ENCODE data around the gene HSPB7.

Gene HSPB7

DNA sequence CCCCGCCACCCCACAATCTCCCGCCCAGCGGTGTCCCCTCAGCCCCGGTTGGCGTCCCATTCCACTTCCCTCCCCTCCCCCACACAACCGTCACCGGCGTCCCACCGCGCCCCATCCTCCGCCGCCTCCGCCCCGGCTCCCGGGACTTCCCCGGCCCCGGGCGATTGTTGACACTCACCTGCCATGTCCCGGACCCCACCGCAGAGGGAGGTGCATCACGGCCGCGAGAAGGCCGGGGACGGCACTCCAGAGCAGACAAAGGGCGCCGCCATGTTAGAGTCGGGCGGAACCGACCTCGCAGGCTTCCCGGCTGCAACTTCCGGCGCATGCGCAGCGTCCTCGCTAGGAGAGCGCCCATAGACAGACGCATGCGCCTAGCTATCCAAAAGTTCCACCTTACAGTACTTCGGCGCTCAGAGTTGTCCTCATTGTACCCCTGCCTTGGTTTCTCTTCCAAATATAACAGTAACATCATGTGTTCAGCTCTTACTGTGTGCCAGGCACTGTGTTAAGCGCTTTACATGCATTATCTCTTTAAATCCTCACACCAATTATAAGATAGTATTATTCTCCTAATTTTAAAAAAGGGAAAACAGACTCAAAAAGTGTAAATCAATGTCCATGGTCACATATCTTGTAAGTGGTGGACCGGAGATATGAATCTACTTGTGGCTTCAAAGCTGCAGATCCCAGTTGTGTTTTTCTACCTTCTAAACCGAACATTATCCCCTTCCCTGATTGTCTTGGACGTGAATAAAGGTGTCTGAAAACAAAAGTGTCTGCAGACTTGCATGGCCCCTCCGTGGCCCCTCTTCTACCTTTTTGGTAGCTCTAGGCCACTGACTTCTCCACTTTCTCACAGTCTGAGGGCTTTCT lies 41.8 kb downstream of the HSPB7 start, which contains the start of gene ZBTB17:
Gene ZBTB17, minus strand, starts transcription at position 297 of the 876 bp plus-strand sequence. CDS start 27,606 bp downstream, outside the sequence.
- Mint-ChIP-seq H3K4me1 (peaks cover 22% of the 10 kb centered on the region), H3K9me3 (peaks cover 4% of the 10 kb centered on the region), H3K4me3 (peak within 1 kb of the TSS; percentile 98), H3K27me3 (no peaks in the 10 kb centered on the region), H3K36me3 (peaks cover 17% of the 10 kb centered on the region), H3K27ac (peak within 1 kb of the TSS; percentile 98)
- ATAC-seq (ENCODE audit: low read depth) (peak; percentile 82), DNase-seq (ENCODE audit: low spot score in 2 of 2) (peak; percentile 94 to 98)

DNA sequence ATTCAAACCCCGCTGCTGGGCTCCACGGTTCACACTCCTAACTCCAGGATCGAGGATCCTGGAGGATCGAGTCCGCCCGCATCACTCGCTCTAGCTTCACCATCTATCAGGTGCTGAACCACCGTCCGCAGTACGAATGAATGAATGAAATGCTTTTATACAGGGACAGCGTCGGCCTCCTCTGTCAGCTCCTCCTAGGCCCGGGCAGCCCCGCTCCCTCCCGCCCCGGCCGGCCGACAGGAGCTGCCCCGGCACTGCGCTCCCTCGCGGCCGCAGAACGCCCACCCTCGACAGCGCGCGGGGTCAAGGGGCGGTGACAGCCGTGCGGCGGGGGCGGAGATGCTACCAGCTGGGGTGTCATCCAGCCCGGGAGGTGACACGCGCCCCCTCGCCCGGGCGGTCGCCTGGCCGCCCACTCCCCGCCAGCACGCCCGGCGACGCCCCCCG lies 42.5 kb downstream of the HSPB7 start:
- peak overlapping the region; percentile 98 for H3K4me3 Mint-ChIP-seq
- H3K4me1 Mint-ChIP-seq: peaks cover 22% of the 10 kb centered on the region
- peak; percentile 54 for ATAC-seq (ENCODE audit: low read depth)
- H3K27me3 Mint-ChIP-seq: no peaks in the 10 kb centered on the region
- H3K36me3 Mint-ChIP-seq: peaks cover 17% of the 10 kb centered on the region
- peak overlapping the region; percentile 98 for H3K27ac Mint-ChIP-seq
- DNase-seq (ENCODE audit: low spot score in 2 of 2): no peak
- H3K9me3 Mint-ChIP-seq: peaks cover 4% of the 10 kb centered on the region

DNA sequence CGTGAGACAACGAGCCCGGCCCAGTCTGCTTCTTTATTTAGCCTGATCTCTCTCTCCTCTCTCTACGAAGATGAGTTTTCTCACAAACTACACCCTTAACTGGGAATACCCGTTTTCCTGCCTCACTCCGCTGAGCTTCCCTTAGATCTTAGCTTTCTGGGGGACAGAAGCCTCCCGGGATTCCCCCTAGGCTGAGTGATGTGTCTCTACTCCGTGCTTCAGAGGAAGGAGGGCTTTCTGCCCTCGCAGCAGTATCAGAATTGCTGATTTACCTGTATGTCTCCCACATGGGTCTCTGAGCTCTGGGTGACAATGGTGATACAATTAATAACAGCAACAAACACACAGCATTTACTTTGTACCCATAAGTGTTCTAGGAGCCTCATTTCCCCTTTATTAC lies 43.0 kb downstream of the HSPB7 start:
- peaks cover 4% of the 10 kb centered on the region for H3K9me3 Mint-ChIP-seq
- H3K4me1 Mint-ChIP-seq: peaks cover 22% of the 10 kb centered on the region
- peak overlapping the region; percentile 98 for H3K4me3 Mint-ChIP-seq
- ATAC-seq (ENCODE audit: low read depth) (peak; percentile 27), DNase-seq (ENCODE audit: low spot score in 2 of 2) (no peak)
- no peaks in the 10 kb centered on the region for H3K27me3 Mint-ChIP-seq
- H3K27ac Mint-ChIP-seq: peak overlapping the region; percentile 98
- H3K36me3 Mint-ChIP-seq: peaks cover 22% of the 10 kb centered on the region

DNA sequence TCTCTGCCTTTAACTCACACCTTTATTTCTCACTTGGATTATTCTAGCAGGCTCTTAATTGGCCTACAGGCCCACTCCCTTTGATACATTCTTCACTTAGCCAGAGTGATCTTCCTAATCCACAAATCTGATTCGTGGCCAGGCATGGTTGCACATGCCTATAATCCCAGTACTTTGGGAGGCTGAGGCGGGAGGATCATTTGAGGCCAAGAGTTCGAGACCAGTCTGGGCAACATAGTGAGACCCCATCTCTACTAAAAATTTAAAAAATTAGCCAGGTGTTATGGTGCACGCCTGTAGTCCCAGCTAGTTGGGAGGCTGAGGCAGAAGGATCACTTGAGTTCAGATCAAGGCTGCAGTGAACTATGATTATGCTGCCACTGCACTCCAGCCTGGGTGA lies 44.1 kb downstream of the HSPB7 start:
- H3K27ac Mint-ChIP-seq: peak overlapping the region; percentile 76
- peaks cover 4% of the 10 kb centered on the region for H3K9me3 Mint-ChIP-seq
- H3K36me3 Mint-ChIP-seq: peaks cover 24% of the 10 kb centered on the region
- ATAC-seq (ENCODE audit: low read depth) (no peak), DNase-seq (ENCODE audit: low spot score in 2 of 2) (no peak)
- no peak overlapping the region for H3K4me3 Mint-ChIP-seq
- peaks cover 22% of the 10 kb centered on the region for H3K4me1 Mint-ChIP-seq
- no peaks in the 10 kb centered on the region for H3K27me3 Mint-ChIP-seq

DNA sequence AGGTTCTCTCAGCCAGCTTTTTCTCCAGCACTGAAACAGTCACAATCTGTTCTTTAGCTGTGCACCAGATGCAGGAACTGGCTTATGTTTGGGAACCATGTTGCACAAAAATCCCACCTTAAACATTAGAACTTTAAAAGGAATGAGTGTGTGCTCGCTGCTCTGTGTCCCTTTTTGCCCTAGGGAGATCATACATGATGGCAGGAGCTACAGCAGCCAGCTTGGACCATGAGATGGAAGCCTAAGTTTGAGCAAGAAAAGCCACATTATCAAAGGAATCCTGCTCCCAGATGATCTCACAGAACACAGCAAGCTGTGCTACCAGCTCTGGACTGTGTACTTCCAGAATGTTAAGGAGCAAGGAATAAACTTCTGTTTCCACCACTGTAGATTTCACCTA lies 45.4 kb downstream of the HSPB7 start:
- DNase-seq (ENCODE audit: low spot score in 2 of 2) (no peak), ATAC-seq (ENCODE audit: low read depth) (no peak)
- Mint-ChIP-seq H3K36me3 (peaks cover 26% of the 10 kb centered on the region), H3K27me3 (no peaks in the 10 kb centered on the region), H3K9me3 (peaks cover 4% of the 10 kb centered on the region), H3K27ac (no peak overlapping the region), H3K4me1 (peaks cover 30% of the 10 kb centered on the region), H3K4me3 (no peak overlapping the region)

DNA sequence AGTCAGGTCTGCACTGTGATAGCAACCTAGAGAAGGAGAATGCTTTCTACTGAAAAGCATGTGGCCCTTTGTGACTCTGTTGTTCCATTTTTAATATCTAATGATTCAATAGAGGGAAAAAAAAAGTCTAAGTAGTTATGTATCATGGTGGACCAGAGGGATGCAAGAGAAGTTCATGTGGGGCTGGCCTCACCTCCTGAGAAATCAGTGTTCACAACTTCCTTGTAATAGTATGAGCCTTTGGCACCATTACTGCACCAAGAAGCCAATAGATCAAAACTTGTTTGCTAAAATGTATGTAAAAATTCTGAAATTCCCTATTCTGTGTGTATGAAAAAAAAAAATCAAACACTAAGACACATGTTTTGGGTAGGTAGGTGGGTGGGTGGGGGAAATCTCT lies 46.9 kb downstream of the HSPB7 start:
- H3K27ac Mint-ChIP-seq: no peak overlapping the region
- DNase-seq (ENCODE audit: low spot score in 2 of 2): no peak

DNA sequence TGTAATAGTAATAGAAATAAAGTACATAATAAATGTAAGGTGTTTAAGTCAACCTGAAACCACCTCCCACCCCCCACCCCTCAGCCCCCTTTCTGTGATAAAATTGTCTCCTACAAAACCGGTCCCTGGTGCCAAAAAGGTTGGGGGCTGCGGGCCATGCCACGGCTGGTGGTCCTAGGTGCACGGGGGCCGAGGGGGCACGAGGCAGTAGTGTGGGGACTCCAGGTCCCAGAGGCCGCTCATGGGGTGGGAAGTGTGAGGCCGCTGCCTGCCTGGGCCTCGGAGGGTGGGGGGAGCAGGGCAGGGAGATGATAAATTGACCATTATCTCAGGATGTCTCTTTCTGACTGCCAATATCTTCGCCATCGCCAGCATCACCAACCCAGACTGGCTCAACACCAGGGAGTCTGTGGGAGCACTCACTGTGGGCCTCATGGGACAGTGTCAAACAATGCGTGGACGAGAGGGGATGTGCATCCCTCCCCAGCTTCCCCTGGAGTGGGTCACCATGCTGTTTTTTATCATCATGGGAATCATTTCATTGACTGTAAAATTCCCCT lies 48.4 kb downstream of the HSPB7 start:
- DNase-seq (ENCODE audit: low spot score in 2 of 2) (no peak), ATAC-seq (ENCODE audit: low read depth) (no peak)
- Mint-ChIP-seq H3K4me3 (no peak overlapping the region), H3K4me1 (peaks cover 39% of the 10 kb centered on the region), H3K36me3 (peaks cover 24% of the 10 kb centered on the region), H3K27ac (peak overlapping the region; percentile 45), H3K9me3 (no peaks in the 10 kb centered on the region), H3K27me3 (no peaks in the 10 kb centered on the region)

More for the DNA sequence above, 46.9 kb downstream of the HSPB7 start:
- Mint-ChIP-seq H3K36me3 (peaks cover 26% of the 10 kb centered on the region), H3K27me3 (no peaks in the 10 kb centered on the region), H3K4me3 (no peak overlapping the region), H3K9me3 (no peaks in the 10 kb centered on the region), H3K4me1 (peaks cover 34% of the 10 kb centered on the region)
- ATAC-seq (ENCODE audit: low read depth): no peak

DNA sequence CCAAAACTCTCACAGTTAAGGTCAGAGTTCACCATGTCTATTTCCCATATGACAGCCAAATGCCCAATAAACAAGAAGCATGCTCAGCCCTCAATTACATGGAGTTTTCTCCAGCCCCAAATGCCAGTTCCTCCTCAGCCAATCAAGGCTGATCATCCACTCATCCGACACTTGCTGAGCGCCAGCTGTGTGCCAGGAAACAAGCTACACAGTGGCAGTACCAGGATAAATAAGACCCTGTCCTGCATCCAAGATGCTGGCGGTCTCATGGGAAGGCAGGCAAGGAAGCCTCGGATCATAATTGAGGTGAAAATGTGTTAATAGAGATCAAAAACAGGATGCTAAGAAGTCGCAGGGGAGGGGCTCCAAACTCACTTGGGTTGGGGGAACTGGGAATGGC lies 49.7 kb downstream of the HSPB7 start:
- Mint-ChIP-seq H3K4me3 (no peak overlapping the region), H3K27ac (peak overlapping the region; percentile 89), H3K27me3 (no peaks in the 10 kb centered on the region), H3K36me3 (peaks cover 19% of the 10 kb centered on the region), H3K4me1 (peaks cover 39% of the 10 kb centered on the region), H3K9me3 (no peaks in the 10 kb centered on the region)
- no peak for ATAC-seq (ENCODE audit: low read depth)
- no peak for DNase-seq (ENCODE audit: low spot score in 2 of 2)

DNA sequence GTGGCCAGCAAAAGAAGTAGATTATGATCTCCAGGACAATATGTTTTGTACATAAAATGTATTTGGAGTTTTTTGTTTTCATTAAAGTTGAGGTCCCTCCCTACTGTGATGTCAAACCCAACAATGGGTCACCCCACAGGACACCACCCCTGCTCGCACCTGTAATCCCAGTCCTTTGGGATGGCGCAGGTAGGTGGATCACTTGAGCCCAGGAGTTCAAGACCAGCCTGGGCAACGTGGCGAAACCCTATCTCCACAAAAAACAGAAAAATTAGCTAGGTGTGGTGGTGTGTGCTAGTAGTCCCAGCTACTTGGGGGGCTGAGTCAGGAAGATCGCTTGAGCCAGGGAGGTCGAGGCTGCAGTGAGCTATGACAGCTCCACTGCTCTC lies 50.9 kb downstream of the HSPB7 start:
- Mint-ChIP-seq H3K4me3 (peak overlapping the region; percentile 17), H3K27me3 (no peaks in the 10 kb centered on the region), H3K9me3 (no peaks in the 10 kb centered on the region), H3K4me1 (peaks cover 43% of the 10 kb centered on the region), H3K27ac (peak overlapping the region; percentile 89), H3K36me3 (peaks cover 11% of the 10 kb centered on the region)
- DNase-seq (ENCODE audit: low spot score in 2 of 2): no peak
- ATAC-seq (ENCODE audit: low read depth): no peak

DNA sequence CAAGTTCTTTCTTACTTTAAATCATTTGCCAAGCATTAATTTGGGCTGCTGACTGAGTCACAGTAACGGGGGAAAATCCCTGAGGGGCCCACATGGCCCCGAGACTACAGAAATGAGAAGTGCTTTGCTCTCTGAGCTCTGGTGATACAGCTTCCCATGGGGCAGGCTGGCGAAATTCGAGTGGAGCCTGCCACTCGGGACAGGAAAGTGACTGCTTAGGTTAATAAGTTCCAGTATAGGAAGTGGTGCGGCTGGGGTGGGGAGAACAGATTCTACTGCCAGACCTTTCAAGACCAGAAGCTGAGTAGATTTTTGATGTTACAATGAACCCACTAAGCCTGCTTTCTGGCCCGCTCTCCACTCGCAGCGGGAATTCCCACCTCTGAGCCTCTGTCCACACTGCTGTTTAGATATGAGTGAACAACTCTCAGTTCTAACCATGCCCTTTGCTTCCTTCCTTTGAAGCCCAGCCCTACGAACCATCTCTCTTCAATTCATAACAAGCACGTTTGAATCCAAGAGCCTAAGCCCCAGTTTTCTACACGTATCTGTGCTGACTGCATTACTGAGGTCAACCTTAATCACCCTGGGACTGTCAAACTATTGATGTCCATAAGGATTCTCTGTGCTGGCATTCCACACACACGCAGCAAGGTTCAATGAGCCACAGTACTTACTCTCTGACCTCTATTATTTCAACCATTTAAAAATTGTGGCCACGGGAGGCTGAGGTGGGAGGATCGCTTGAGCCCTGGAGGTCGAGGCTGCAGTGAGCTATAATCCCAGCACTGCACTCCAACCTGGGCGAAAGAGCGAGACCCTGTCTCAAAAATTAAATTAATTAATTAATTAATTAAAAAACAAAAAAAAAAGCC lies 51.5 kb downstream of the HSPB7 start:
- peaks cover 46% of the 10 kb centered on the region for H3K4me1 Mint-ChIP-seq
- H3K9me3 Mint-ChIP-seq: no peaks in the 10 kb centered on the region
- H3K4me3 Mint-ChIP-seq: peak overlapping the region; percentile 67
- H3K27me3 Mint-ChIP-seq: no peaks in the 10 kb centered on the region
- H3K36me3 Mint-ChIP-seq: peaks cover 11% of the 10 kb centered on the region
- DNase-seq (ENCODE audit: low spot score in 2 of 2): peak; percentile 62 to 71
- peak; percentile 83 for ATAC-seq (ENCODE audit: low read depth)
- H3K27ac Mint-ChIP-seq: peak overlapping the region; percentile 89

DNA sequence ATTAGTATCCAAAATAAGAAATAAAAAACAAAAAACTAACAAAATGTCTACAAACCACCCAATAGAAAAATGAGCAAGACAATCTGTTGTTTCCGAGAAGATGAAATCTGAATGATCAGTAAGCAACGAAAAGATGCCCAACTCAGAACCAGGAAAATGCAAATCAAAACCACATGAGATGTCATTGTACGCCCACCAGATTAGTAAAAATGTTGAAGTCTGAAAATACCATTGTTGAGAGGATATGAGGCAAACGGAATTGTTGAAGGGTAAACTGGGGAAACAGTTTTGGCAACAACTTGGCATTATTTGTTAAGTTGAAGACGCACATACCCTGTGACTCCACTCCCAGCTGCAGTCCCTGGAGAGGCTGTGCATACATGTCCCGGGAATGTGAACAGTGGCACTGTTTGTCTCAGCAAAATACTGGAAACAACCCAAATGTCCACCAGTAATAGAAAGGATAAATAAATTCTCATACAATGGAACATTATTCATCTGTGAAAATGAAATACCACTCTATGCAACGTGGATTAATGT lies 52.5 kb downstream of the HSPB7 start:
- ATAC-seq (ENCODE audit: low read depth) (peak; percentile 35), DNase-seq (ENCODE audit: low spot score in 2 of 2) (no peak)
- peaks cover 49% of the 10 kb centered on the region for H3K4me1 Mint-ChIP-seq
- no peaks in the 10 kb centered on the region for H3K27me3 Mint-ChIP-seq
- peak overlapping the region; percentile 67 for H3K4me3 Mint-ChIP-seq
- peak overlapping the region; percentile 89 for H3K27ac Mint-ChIP-seq
- peaks cover 10% of the 10 kb centered on the region for H3K36me3 Mint-ChIP-seq
- no peaks in the 10 kb centered on the region for H3K9me3 Mint-ChIP-seq

Measured in memory B cell (primary cell).